Cerebellar cortex (tissue), 1 donor: ENCODE results near the gene USP10.

Experiments
- DNase-seq: peaks from one replicate; pipeline ENCODE4 v3.0.0-alpha.2; 2015; ENCODE audit warnings: low spot score

Gene USP10, protein sequence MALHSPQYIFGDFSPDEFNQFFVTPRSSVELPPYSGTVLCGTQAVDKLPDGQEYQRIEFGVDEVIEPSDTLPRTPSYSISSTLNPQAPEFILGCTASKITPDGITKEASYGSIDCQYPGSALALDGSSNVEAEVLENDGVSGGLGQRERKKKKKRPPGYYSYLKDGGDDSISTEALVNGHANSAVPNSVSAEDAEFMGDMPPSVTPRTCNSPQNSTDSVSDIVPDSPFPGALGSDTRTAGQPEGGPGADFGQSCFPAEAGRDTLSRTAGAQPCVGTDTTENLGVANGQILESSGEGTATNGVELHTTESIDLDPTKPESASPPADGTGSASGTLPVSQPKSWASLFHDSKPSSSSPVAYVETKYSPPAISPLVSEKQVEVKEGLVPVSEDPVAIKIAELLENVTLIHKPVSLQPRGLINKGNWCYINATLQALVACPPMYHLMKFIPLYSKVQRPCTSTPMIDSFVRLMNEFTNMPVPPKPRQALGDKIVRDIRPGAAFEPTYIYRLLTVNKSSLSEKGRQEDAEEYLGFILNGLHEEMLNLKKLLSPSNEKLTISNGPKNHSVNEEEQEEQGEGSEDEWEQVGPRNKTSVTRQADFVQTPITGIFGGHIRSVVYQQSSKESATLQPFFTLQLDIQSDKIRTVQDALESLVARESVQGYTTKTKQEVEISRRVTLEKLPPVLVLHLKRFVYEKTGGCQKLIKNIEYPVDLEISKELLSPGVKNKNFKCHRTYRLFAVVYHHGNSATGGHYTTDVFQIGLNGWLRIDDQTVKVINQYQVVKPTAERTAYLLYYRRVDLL

GRCh38 chr16:84699712-84700445, at the start of gene USP10:
TSS of gene USP10 (plus strand) at chr16:84700000. CDS start at chr16:84700091, 91 bp downstream.
- DNase-seq, result peak; percentile 68

DNA sequence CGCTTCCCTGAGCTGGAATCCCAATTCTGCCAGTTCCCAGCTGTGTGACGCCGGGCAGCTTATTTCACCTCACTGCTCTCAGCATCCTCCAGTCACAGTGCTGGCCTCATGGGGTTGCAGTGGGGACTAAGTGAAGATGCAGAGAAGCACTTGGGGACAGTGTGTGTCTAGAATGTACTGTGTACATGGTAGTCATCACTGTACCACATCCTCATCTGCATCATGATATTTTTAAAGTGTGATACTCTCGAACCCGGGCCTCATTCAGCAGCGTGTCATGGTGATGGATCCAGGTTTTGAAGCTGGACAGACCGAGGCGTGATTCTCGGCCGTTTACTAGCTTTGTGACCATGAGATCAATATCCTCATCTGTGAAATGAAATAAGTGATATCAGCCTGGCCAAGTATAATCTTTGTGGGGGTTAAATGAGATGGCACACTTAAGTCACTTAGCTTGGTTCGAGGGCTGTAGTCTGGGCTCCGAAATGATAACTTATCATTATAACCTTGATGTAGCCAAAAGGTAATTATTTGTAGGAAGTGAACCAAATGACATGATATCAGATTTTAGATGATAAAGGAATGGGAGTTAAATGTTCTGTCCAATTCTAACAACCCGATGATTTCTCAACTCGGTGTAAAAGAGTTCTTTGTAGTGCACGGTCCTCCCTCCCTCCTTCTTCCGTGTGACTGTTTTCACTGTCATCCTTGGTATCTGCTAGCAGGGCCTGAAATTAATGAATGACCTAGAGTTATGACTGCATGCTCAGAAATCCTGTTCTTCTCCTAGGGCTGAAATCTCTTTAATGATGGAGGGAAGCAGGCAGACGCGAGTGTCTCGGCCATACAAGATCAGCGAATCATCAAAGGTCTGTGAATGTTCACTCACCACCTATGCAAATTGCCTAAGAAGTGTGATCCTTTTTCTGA, 49.5 kb upstream of the USP10 start:
- DNase-seq, result no peak

DNA sequence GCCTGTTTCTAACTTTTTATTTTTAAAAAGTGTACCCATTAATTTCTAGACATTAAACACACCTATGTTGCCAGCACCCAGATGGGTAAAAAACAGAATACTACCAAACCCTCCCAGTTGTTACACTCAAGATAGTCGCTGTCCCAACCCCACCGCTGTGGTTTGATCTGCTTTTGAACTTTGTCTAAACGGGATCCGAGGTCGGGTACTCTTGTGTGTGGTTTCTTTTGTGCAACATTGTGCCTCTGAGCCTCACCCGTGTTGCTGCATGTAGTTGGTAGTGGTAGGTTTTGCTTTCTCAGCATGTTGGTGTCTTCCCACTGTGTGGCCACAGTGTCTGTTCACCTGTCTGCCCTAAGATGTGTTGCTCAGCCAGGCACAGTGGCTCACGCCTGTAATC, 47.2 kb upstream of the USP10 start:
- DNase-seq, result no peak

DNA sequence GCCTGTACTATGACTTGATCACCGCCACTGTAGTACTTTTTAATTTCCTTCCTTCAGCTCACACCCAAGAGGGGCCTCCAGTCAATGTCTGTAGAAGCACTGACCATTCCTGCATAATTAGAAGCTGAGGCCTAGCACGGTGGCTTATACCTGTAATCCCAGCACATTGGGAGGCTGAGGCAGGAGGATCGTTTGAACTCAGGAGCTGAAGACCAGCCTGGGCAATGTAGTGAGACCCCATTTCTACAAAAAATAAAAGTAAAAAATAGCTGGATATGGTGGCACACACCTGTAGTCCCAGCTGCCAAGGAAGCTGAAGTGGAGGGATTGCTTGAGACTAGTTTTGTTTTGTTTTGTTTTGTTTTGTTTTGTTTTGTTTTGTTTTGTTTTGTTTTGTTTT, 45.6 kb upstream of the USP10 start:
- DNase-seq, result no peak

DNA sequence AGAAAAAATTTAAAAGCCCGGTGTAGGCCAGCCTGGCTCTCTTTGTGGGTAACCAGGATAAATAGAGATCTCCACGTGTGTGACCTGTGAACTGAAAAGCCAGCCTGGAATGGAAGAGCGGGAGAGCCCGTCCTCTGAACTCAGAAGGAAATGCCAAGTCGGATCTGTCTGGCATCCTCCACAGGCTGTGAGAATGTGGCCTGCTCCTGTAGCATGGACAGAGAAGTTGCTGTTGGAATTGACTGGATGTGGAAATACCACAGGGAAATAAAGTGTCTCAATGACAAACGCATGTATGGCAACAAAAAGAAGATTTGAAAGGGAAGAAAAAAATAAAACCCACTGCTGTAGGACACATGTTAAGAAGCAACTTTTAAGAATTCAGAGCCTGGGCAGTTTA, 44.8 kb upstream of the USP10 start:
- DNase-seq, result no peak

- no peak for DNase-seq
Observed at GRCh38 chr16:84656649-84657048, 43.2 kb upstream of the USP10 start.

GRCh38 chr16:84657229-84657837, 42.5 kb upstream of the USP10 start:
- no peak for DNase-seq

DNA sequence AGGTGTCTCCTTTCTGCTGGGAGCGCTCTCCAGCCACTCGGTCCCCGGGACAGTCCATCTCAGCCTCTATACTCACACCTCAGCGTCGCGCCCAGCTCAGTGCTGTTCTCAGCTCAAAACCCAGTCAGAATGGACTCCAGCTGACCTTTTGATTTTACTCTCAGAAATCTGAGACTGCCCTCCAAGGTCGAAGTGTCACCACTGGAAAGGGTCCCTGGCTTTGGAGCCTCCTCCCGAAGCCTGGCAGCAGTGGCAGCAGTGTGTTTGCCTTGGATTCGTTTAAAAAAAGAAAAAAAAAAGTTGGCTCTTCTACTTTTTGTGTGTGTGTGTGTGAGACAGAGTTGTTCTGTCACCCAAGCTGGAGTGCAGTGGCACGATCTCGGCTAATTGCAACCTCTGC, 41.1 kb upstream of the USP10 start:
- DNase-seq, result no peak

- no peak for DNase-seq
Observed at GRCh38 chr16:84659656-84660300, 40.0 kb upstream of the USP10 start.

- DNase-seq, result no peak
Observed at GRCh38 chr16:84660973-84661372, 38.8 kb upstream of the USP10 start.

DNA sequence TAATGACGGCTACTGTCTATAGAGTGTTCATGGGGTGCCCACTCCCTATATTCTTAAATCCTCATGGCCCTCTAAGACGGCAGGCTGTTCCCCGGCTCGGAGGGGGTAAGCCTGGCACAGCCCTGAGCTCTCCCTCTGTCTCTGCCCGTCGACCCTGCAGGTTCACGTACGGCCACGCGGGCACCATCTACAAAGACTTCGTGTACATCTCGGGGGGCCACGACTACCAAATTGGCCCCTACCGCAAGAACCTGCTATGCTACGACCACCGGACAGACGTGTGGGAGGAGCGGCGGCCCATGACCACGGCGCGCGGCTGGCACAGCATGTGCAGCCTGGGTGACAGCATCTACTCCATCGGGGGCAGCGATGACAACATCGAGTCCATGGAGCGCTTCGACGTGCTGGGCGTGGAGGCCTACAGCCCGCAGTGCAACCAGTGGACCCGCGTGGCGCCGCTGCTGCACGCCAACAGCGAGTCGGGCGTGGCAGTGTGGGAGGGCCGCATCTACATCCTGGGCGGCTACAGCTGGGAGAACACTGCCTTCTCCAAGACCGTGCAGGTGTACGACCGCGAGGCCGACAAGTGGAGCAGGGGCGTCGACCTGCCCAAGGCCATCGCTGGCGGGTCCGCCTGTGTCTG, 38.3 kb upstream of the USP10 start:
- no peak for DNase-seq

DNA sequence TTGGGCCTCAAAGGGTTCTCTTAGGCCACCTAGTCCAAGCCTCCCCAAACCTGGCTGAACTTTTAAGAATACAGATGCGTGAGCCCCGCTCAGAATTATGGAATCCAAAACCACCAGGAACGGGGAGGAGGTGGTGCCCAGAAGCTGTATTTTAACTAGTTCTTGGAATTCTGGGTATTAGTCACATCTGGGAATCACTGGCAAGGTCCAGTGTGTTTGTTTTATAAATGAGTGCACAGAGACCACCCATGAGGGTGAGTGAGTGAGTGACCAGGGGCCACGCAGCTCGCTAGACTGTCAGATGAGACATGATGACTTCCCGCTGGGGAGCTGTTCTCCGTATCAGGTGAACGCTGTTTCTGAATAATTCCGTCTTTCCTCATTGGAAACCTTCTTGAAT, 37.3 kb upstream of the USP10 start:
- no peak for DNase-seq

DNA sequence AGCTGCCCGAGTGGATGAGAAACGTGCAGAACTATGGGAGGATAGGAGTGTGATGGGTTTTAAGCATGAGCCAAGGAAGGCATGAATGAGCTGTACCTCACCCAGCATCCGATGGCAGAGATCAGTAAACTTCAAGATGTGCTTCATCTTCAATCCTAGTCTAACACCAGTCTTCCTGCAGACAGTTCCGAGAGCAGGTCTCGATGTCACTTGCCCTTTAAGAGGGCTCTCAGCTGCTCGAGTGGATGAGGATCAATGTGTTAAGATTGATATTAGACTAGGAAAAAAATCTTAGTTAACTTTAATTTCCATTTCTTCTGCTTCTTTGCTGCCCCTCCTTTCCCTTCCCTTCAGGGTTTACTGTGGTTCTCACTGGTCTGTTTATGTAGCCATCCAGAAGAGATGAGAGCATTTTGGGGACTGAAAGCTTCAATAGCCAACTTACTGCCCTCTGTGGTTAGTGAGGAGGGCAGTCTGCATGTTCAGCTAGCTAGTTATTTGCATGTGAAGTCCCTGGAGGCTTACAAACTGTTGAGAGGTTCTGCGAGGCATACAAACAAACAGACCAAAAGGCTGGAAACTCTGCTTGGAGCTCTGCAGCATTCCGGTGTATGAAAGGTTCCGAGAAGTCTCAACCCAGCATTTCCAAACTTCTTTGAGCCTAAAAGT, 36.2 kb upstream of the USP10 start:
- no peak for DNase-seq

GRCh38 chr16:84665359-84665758, 34.4 kb upstream of the USP10 start:
- DNase-seq, result no peak

- no peak for DNase-seq
Observed at GRCh38 chr16:84665843-84666242, 34.0 kb upstream of the USP10 start.

DNA sequence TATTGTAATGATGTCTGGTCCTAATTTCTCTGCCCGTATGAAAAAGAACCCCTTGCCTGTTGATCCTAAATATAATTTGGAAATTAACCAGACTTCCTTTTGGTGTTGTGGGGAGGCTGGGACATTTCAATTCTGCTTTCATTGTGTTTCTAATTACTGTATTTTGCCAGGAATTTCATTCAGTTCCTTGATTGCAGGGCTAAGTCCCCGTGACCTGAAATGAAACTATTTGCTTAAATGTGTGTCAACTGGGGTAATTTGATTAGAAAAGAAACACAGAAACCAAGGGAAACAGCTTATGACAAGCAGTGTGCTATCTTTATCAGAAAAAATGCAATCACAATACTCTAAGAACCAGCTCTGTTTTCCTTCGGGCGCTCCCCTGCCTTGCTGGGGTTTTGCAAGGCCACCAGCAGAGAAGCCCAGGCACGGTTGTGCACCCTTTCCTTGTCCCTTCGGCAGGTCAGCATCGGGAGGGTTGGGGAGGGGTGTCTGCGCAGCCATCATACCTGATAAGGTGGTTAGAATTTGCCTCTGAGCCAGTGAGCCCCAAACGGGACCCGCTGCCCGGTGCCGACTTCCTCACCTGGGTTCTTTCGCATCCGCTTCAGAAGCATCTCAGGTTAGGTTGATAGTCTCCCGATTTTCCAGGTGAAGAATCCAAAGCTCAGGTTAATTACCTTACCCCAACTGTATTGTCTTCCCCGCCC, 32.0 kb upstream of the USP10 start:
- DNase-seq, result no peak

DNA sequence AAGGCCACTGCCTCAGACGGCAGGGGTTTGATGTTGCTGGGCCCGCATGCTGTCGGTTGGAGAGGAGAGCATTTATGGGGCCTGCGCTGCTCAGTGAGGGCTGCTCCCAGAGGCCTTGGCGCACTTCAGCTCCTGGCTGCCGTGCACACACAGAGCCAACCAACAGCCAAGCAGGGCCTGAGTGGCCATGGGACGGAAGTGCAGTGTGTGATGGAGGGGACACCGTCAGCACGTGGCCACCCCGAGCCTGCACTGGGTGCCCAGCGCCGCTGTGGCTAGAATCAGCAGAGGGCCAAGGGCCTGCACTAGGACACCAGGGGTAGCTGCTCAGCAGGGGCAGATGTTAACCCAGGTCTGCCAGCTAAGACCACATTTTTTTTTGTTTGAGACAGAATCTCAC, 29.7 kb upstream of the USP10 start:
- no peak for DNase-seq

- DNase-seq, result peak; percentile 49
Observed at GRCh38 chr16:84672276-84673202, 27.3 kb upstream of the USP10 start.
